ENCODE measurements around the gene ENTPD1.
"Not testable (repeated sequence)": the region's sequence is repeated elsewhere in the genome, so short reads cannot be mapped to it uniquely, and the experiment has no call there.

ENTPD1 gene

GRCh38 chr10:95864906-95865813 lies 109.2 kb downstream of the ENTPD1 start:
- no peak for DNase-seq

- no peak for DNase-seq
Observed at GRCh38 chr10:95865814-95866466, 110.0 kb downstream of the ENTPD1 start.

GRCh38 chr10:95866467-95866842 lies 110.5 kb downstream of the ENTPD1 start:
- DNase-seq = no peak

- DNase-seq = no peak
Observed at GRCh38 chr10:95867866-95868265, 111.9 kb downstream of the ENTPD1 start.

- DNase-seq = no peak
Observed at GRCh38 chr10:95872158-95872711, 116.3 kb downstream of the ENTPD1 start.

- no peak for DNase-seq
Observed at GRCh38 chr10:95873139-95873538, 117.2 kb downstream of the ENTPD1 start.

GRCh38 chr10:95873651-95874050 lies 117.7 kb downstream of the ENTPD1 start:
- no peak for DNase-seq

GRCh38 chr10:95874783-95875182 lies 118.8 kb downstream of the ENTPD1 start:
- not testable (repeated sequence) for DNase-seq

- no peak for DNase-seq
Observed at GRCh38 chr10:95876756-95877155, 120.8 kb downstream of the ENTPD1 start.

- DNase-seq = no peak
Observed at GRCh38 chr10:95877881-95878280, 121.9 kb downstream of the ENTPD1 start.

- no peak for DNase-seq
Observed at GRCh38 chr10:95880704-95881103, 124.7 kb downstream of the ENTPD1 start.

- no peak for DNase-seq
Observed at GRCh38 chr10:95881316-95881715, 125.4 kb downstream of the ENTPD1 start.

- DNase-seq = no peak
Observed at GRCh38 chr10:95889830-95890229, 133.9 kb downstream of the ENTPD1 start.

- DNase-seq = no peak
Observed at GRCh38 chr10:95896071-95896850, 140.3 kb downstream of the ENTPD1 start.

- not testable (repeated sequence) for DNase-seq
Observed at GRCh38 chr10:95905897-95906580, 150.1 kb downstream of the ENTPD1 start.

- no peak for DNase-seq
Observed at GRCh38 chr10:95906677-95907455, 150.9 kb downstream of the ENTPD1 start.

GRCh38 chr10:95907456-95908253 lies 151.7 kb downstream of the ENTPD1 start, which contains the start of gene CC2D2B:
CC2D2B (plus strand) TSS chr10:95907975; CDS start chr10:95911324, 3,349 bp downstream.
- DNase-seq = peak; percentile 99

GRCh38 chr10:95908450-95908849 lies 152.5 kb downstream of the ENTPD1 start:
- DNase-seq = no peak

GRCh38 chr10:95909561-95909960 lies 153.6 kb downstream of the ENTPD1 start:
- no peak for DNase-seq

- DNase-seq = not testable (repeated sequence)
Observed at GRCh38 chr10:95916039-95916438, 160.1 kb downstream of the ENTPD1 start.

Measured in right kidney (tissue), 1 donor.